Endothelial cell of umbilical vein (primary cell): ENCODE measurements around the gene ALOX5AP. TPM values are rescaled to one million over a fixed set of nuclear protein-coding genes. Genes with fewer than 3 reads are reported as not detected.

Experiments
- BruUV-seq: library from RNA; stranded (reverse); fragments of 400-500 nt; replicated peaks from 2 replicates; lab custom pipeline; 2021; lab: Mats Ljungman, UMichigan
- CTCF ChIA-PET: fragments of 300-600, 350-600 bp; sonication (Branson Sonifier 250); formaldehyde crosslinking; loops from one replicate; lab custom pipeline; 2021; ENCODE audit warnings: antibody characterized with exemption, inconsistent platforms; lab: Charles Lee
- POLR2A ChIA-PET: fragments of 300-600, 350-600 bp; sonication (Branson Sonifier 250); formaldehyde crosslinking; loops from one replicate; lab custom pipeline; 2021; ENCODE audit warnings: antibody characterized with exemption, inconsistent platforms; lab: Charles Lee
- DNase-seq: peaks from one replicate; pipeline ENCODE4 v3.0.0-alpha.2; 2011; ENCODE audit warnings: low read depth, low spot score
- FAIRE-seq: peaks from 2 replicates; lab custom pipeline; 2011; peaks lifted over from hg19 to GRCh38; lab: Jason Lieb, UNC
- H2AFZ ChIP-seq: 2 replicates; pipeline ENCODE4 v1.6.0; 2012; ENCODE audit warnings: low read depth, low read length, control low read depth, inconsistent platforms
- H3K27ac ChIP-seq: 2 replicates; pipeline ENCODE4 v1.5.1; 2011; ENCODE audit warnings: low read depth, mild to moderate bottlenecking, control low read depth, low read length, moderate library complexity; ENCODE audit not compliant: insufficient read depth
- H3K27me3 ChIP-seq, 2 experiments: 2 replicates each; pipeline versions ENCODE4 v1.6.0 to v1.6.1; 2011; ENCODE audit warnings: low read length in 2 of 2, mixed read lengths in 1 of 2; ENCODE audit not compliant: control insufficient read depth in 2 of 2, insufficient read depth in 2 of 2
- H3K36me3 ChIP-seq, 2 experiments: 2 replicates in 1 of 2; 3 replicates in 1 of 2; pipeline ENCODE4 v1.5.1; 2011; ENCODE audit warnings: low read length in 2 of 2, mild to moderate bottlenecking in 1 of 2, moderate library complexity in 1 of 2; ENCODE audit not compliant: control insufficient read depth in 2 of 2, insufficient read depth in 2 of 2; ENCODE audit errors: extremely low read depth in 1 of 2
- H3K4me1 ChIP-seq: 3 replicates; pipeline ENCODE4 v1.5.1; 2011; ENCODE audit warnings: mild to moderate bottlenecking, low read length; ENCODE audit not compliant: control insufficient read depth, insufficient read depth; ENCODE audit errors: extremely low read depth
- H3K4me2 ChIP-seq: 2 replicates; pipeline ENCODE4 v1.6.1; 2011; ENCODE audit warnings: low read length, control low read depth, mixed read lengths; ENCODE audit not compliant: insufficient read depth
- H3K4me3 ChIP-seq, 3 experiments: fragments of 200-600 bp in 1 of 3; sonication (generic), shearing (Covaris generic) in 1 of 3; replicated peaks in 1 of 3; 2 replicates each; pipeline ENCODE4 v1.5.1; 2011 to 2016; ENCODE audit warnings: control low read depth in 3 of 3, low read length in 3 of 3, mild to moderate bottlenecking in 2 of 3, inconsistent platforms in 1 of 3, low read depth in 1 of 3, moderate library complexity in 1 of 3; ENCODE audit not compliant: insufficient read depth in 1 of 3
- H3K79me2 ChIP-seq: 2 replicates; pipeline ENCODE4 v1.6.0; 2012; ENCODE audit warnings: low read length, inconsistent platforms; ENCODE audit not compliant: control insufficient read depth, insufficient read depth
- H3K9ac ChIP-seq: replicated peaks from 2 replicates; pipeline ENCODE3; 2011; ENCODE audit warnings: low read length, control low read depth; ENCODE audit not compliant: insufficient read depth; ENCODE audit errors: extremely low read depth
- H3K9me1 ChIP-seq: replicated peaks from 3 replicates; pipeline ENCODE4 v1.6.0; 2011; ENCODE audit warnings: mild to moderate bottlenecking, low read length; ENCODE audit not compliant: control insufficient read depth, insufficient read depth; ENCODE audit errors: extremely low read depth
- H3K9me3 ChIP-seq: replicated peaks from 2 replicates; pipeline ENCODE4 v1.5.1; 2012; ENCODE audit warnings: low read length, inconsistent platforms; ENCODE audit not compliant: control insufficient read depth, insufficient read depth
- H4K20me1 ChIP-seq: replicated peaks from 2 replicates; pipeline ENCODE3; 2011; ENCODE audit warnings: mild to moderate bottlenecking, low read length; ENCODE audit not compliant: control insufficient read depth, insufficient read depth; ENCODE audit errors: extremely low read depth
- EZH2 ChIP-seq: IDR thresholded peaks from 2 replicates; pipeline ENCODE4 v1.6.1; 2012; ENCODE audit warnings: borderline replicate concordance, low read depth, mild to moderate bottlenecking, moderate library complexity, low read length, inconsistent platforms; ENCODE audit not compliant: severe bottlenecking
- FOS ChIP-seq: IDR thresholded peaks from 2 replicates; pipeline ENCODE4 v1.6.1; 2011; ENCODE audit warnings: mild to moderate bottlenecking, low read length, moderate library complexity, borderline replicate concordance; ENCODE audit not compliant: insufficient read depth
- GATA2 ChIP-seq: IDR thresholded peaks from 2 replicates; pipeline ENCODE4 v1.7.0; 2011; ENCODE audit warnings: low read depth, mild to moderate bottlenecking, moderate library complexity, mixed read lengths, low read length; ENCODE audit not compliant: insufficient read length, insufficient read depth
- JUN ChIP-seq: IDR thresholded peaks from 2 replicates; pipeline ENCODE4 v1.6.1; 2011; ENCODE audit warnings: borderline replicate concordance, low read depth; ENCODE audit not compliant: insufficient read length, insufficient read depth
- POLR2AphosphoS5 ChIP-seq: IDR thresholded peaks from 2 replicates; pipeline ENCODE4 v1.6.1; 2012; ENCODE audit warnings: low read depth, mild to moderate bottlenecking, control low read depth, low read length, moderate library complexity; ENCODE audit not compliant: insufficient read depth
- dilution Hi-C: fragments of 300-500 bp; cut with MboI; formaldehyde crosslinking; loops from one replicate; pipeline ENCODE4 v1.15.0; 2019; ENCODE audit warnings: low sequenced_read_pairs; ENCODE audit not compliant: extremely low pct_ligation_motif_present
- intact Hi-C: fragments of 100-400 bp; cut with micrococcal nuclease; formaldehyde crosslinking; loops from one replicate; pipeline ENCODE4 v1.10.0; 2022
- polyA plus RNA-seq, 4 experiments: library from polyadenylated mRNA; depleted of rRNA in 3 of 4; stranded (reverse) in 3 of 4; unstranded in 1 of 4; fragments of >200 nt; gene quantifications; 2 replicates each; pipeline versions ENCODE4 v1.2.1 to v1.2.3, GENCODE V29; 2011 to 2012; ENCODE audit warnings: missing spikeins in 1 of 4
- total RNA-seq: library from RNA; stranded (reverse); gene quantifications from 2 replicates; pipeline ENCODE4 v1.2.3, GENCODE V29; 2021

ALOX5AP gene
- total and polyA plus RNA-seq, 2 donors (not counting 3 experiments of a cell fraction or from before 2014, with no cell fraction given) = 1.8 TPM; not detected in 1

GRCh38 chr13:30705680-30706079 lies 29.7 kb upstream of the ALOX5AP start:
- Histone ChIP-seq H3K27me3 (no peaks in the 10 kb centered on the region), H3K4me3 (no peak overlapping the region), H4K20me1 (no peaks in the 10 kb centered on the region), H3K36me3 (no peaks in the 10 kb centered on the region), H3K4me2 (no peak overlapping the region), H3K9ac (no peak overlapping the region), H3K9me1 (no peaks in the 10 kb centered on the region), H3K27ac (no peak overlapping the region), H3K4me1 (peaks cover 14% of the 10 kb centered on the region), H2AFZ (no peak overlapping the region), H3K79me2 (no peaks in the 10 kb centered on the region), H3K9me3 (no peaks in the 10 kb centered on the region)
- DNase-seq (no peak), FAIRE-seq (no peak)
- intact Hi-C loops = no loop called here
- ChIA-PET POLR2A (no interaction called here), CTCF (interaction anchor here (2.3 kb wide), 1 partner anchor 87 kb away, joined by 8 read pairs; no protein-coding TSS in a partner anchor)
- TF ChIP-seq JUN = no peak
- TF ChIP-seq EZH2 = no peak
- dilution Hi-C loops = no loop called here
- BruUV-seq = no TSS peak

- Histone ChIP-seq H3K4me1 (peaks cover 25% of the 10 kb centered on the region), H4K20me1 (no peaks in the 10 kb centered on the region), H3K9me3 (no peaks in the 10 kb centered on the region), H3K9me1 (no peaks in the 10 kb centered on the region), H3K27me3 (no peaks in the 10 kb centered on the region), H3K4me2 (peak overlapping the region; percentile 74), H3K36me3 (no peaks in the 10 kb centered on the region), H3K27ac (peak overlapping the region; percentile 74), H3K4me3 (no peak overlapping the region), H3K9ac (peak overlapping the region; percentile 36), H3K79me2 (no peaks in the 10 kb centered on the region), H2AFZ (peak overlapping the region; percentile 70)
- intact Hi-C loops (no loop called here), dilution Hi-C loops (no loop called here)
- POLR2A ChIA-PET = no interaction called here
- TF ChIP-seq FOS (peak; percentile 52), GATA2 (peak; percentile 23), EZH2 (no peak), POLR2AphosphoS5 (no peak), JUN (peak; percentile 51)
- BruUV-seq = no TSS peak
- FAIRE-seq = peak; percentile 87
- CTCF ChIA-PET = interaction anchor here (0.8 to 1.8 kb wide), 10 partner anchors 12 to 336 kb away, joined by 3 to 7 read pairs (median 4); no protein-coding TSS in a partner anchor
- DNase-seq = peak; percentile 89
Measured at GRCh38 chr13:30708541-30708940, 26.8 kb upstream of the ALOX5AP start.
